NCI-H524 (cell line): ENCODE data around the gene LRRC8D.

Experiments
- DNase-seq, 2 experiments: peaks; one replicate each; lab custom pipeline; 2025; lab: John Stamatoyannopoulos, UW

Gene LRRC8D

DNA sequence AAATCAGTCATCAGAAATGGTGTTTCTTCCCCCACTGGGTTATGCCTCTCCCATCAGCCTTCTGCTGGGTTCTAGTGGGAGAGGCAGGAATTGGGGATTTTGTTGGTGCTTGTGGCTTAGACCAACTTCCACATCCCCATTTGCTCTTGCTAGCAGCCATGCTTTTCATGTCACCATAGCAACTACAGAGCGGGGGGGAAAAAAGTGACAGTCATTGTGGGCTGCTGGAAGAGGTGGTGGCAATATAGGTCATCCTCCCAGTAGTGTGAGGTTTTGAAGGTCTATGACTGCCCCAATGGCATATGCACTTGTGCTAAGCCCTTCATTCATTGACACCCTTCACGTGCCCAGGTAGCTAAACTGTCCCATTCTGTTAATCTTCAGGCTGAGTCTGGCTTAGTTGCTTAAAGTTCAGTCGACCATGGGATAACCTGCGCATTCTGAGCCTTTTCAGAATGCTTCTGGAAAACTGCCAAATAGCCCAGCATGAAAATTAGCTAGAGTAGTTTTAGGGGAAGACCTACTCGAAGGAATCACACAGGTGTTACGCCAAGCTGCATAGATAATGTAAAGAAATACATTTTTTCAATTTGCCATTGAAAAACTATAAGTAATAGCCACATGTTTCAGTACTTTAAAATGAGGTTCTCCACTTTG, 120.4 kb downstream of the LRRC8D start:
- peak in 1 of 2 experiments; percentile 17 for DNase-seq

DNA sequence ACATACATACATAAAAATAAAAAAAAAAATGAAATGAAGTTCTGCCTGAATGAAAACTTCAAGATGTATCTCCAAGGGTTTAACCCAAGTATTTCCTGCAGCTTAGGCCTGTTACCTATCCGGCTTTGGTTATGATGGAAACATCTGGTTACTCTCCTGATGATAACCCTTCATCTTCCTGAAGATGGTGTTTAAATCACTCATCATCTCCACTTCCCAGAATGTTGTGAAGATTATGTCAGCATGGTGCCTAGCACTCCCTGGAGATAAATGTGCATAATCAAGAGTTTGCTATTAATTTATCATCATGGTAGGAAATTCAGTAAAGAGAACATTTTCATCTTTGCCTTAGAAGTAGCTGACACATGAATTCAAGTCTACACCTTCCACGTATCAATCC, 121.2 kb downstream of the LRRC8D start:
- DNase-seq, result peak in 1 of 2 experiments; percentile 24

DNA sequence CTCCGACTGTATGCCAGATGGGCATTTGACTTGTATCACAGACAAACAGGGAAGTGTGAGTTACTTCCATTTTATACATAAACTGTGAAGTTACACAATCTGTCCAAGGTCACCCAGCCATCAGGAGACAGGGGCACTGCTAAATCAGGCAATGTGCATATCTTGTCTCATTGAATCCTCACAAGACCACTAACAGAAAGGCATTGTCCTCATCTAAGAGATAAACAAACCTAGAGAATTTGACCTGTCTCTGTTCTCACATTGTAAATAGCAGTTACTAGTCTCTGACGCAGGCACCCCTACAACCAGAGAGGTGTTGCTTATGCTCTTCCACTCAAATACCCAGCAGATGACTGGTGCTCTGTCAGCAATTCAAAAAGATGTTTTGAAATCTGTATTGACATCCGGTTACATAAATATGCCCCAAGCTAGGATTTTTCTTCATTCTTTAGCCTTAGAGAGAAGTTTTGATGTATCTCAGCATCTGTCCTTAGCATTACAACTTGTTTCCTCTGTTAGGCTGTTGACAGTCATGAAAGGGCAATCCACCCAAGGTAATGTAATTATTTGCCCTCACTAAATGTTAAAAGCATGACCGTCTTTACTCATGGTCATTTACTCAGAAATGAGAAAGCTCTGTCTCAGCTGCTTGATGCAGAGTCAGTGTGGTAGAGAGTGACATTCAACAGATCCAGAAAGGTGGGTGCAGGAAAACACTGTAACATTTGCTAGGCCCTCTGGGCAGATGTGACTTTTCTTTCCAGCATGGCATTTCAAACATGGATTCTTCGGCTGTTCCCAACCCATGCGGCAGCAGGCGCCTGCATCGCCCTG, 122.2 kb downstream of the LRRC8D start:
- DNase-seq, result no peak

DNA sequence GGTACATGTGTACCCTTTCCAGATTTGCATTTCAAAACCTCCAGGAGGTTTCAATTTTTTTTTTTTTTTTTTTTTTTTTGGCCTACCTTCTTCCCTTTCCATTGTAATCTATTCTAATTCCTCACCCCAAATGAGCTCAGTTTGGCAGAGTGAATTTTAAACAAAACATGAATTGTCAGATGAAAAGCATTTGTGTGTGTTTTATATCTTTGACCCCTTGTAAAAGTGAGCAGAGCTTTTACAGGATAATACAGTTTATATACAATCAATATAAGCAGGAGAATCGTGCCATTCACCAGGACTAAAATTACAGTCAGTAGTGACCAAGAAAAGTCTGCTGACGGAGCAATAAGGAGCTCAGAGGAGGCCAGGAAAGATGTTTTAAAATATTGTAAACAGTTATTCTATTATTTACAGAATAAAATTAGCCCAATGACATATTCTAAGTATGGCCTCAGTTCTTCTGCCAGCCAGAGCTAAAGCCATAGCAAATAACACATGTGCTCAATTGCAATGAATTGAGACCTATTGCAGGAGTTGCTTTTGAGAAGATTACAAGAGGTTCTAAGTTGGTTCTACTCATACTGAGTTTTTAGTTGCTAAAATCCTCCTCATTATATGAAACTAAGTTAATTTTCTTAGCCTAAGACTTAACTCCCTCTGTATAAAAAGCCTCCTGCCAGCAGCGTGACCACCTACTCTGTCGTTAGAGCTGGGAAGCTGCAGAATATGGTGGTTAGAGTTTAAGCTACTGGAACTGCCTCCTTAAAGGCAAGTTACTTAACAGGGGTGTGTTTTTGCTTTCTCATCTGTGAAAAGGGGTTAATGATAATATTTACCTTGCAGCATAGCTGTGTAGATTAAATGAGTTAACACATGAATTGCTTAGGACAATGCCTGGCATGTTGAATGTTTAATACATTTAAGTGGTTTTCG, 123.3 kb downstream of the LRRC8D start:
- DNase-seq, result no peak

DNA sequence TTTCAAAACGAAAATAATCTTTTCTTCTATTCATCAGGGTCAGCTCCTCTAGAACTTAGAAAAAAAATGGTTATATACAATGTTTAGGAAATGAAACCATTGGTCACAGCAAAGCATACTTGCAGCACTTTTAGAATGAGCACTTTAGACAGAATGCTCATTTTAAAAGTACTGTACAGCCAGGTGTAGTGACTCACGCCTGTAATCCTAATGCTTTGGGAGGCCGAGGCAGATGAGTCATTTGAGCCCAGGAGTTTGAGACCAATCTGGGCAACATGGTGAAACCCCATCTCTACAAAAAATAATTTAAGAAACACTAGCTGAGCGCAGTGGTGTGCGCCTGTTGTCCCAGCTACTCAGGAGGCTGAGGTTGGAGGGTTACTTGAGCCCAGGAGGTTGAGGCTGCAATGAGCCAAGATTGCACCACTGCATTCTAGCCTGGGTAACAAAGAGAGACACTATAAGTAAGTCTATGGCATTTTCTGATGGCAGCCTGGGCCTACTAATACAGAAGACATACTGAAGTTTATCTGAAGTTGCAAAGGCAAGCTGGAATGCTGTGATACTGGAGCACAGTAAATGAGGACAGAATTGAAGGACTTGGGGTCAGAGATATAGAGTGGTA, 125.1 kb downstream of the LRRC8D start:
- DNase-seq, result no peak

DNA sequence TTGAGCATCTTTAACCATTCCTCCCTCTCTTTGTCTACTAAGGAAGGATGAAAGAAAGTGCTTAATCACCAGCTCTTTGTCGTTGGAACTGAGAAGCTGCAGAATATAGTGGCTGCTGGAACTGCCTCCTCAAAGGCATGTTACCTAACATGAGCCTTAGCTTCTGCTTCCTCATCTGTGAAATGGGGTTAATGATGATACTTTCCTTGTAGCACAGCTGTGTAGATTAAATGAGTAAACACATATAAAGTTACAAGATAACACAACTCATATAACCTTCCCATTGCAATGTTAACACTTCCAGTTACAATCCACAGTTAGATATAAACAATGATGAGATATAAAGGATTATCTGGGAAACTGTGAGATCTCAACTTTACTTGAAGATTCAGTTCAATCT, 125.7 kb downstream of the LRRC8D start:
- no peak for DNase-seq

DNA sequence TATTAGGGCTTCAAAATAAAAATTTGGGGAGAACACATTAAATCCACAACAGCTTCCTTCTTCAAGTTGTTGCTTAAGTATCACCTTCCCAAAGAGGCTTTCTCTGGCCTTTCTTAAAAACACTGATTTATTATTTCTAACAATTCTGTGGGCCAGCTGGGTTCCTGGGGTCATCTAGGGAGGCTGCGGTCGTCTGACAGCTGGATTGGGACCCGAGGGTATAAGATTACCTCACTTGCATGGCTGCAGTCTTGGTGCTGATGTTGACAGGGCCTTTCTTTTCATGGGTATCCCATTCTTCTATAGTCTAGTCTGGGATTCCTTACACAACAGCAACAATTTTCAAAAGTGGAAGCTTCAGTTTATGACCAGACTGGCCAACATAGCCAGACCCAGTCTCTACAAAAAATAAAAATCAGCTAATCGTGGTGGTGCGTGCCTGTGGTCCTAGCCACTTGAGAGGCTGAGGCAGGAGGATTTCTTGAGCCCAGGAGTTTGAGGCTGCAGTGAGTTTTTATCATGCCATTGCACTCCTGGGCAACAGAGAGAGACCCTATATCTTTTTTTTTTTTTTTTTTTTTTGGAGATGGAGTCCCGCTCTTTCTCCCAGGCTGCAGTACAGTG, 128.0 kb downstream of the LRRC8D start:
- DNase-seq, result no peak

DNA sequence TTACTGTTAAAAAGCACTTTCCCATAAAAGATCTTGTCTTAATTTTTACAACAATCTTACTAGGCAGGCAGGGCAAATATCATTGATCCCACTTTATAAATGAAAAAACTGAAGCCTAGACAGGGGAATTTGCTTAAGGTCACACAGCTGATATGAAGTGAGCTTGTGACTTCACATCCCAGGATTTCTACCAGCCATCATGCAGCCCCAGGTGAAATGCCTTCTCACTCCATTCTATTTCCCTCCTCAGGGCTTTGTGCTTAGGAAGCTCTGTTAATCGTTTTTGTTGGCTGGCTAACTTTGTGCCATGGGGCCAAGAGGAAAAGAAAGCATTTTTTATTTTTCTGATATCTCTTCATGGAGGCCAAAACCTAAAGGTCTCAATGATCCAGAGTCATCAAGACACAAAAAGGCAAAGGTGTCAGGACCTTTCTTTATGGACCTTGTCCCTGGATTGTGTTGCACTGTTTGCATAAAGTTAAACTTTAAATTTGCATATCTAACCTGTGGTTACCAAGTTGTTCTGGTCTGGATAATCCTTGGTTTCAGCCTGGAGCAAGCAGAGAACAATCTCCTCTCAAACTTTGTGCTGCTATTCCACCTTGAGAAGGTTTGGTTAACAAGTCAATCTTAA, 129.3 kb downstream of the LRRC8D start:
- no peak for DNase-seq

DNA sequence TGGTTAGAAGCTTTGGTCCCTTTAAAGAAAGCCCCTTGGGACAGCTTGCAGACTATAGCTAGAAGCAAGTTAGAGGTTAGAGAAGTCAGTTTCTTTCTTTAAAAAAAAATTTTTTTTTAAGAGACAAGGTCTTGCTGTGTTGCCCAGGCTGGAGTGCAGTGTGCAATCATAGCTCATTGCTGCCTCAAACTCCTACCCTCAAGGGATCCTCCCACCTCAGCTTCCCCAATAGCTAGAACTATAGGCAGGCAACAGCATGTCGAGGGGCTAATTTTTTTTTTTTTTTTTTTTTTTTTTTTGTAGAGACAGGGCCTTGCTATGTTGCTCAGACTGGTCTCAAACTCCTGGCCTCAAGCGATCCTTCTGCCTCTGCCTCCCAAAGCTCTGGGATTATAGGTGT, 129.9 kb downstream of the LRRC8D start:
- DNase-seq, result no peak

DNA sequence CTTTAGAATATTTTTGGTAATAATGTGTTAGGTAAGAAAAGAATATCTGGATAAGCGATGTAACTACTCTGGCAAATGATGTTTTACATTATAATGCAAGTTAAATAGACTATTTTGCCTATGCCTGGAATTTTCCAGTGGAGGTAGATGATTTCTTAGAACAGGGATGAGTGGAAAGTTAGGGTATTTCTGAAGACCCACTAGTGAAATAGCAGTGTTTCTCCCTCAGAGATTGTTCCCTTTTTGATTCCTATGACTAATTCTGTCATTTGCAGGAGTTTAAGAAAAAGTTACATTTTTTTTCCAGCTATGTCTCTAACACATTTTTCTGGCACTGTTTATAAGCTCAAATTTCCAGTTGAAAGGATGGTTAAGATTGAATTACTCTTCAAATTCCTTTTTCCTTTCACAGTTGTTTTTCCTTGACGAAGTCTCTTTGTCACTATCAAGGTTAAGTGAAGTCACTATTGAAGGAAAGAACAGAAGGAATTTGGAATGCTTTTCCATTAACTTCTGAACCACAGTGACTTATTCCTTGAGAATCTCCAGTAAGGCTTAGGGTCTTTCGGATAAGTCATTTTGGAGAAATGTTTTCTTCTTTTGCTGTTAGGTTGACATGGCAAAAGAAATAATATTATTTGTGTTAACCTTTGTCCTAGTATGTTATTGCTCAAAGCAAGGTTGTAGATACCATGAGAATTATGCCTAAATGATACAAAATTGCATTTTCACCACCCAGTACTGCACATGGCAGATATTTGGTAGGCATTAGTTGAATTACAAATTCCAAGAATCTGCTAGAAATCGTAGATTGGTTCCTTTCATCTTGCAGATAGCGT, 131.2 kb downstream of the LRRC8D start:
- DNase-seq, result no peak

DNA sequence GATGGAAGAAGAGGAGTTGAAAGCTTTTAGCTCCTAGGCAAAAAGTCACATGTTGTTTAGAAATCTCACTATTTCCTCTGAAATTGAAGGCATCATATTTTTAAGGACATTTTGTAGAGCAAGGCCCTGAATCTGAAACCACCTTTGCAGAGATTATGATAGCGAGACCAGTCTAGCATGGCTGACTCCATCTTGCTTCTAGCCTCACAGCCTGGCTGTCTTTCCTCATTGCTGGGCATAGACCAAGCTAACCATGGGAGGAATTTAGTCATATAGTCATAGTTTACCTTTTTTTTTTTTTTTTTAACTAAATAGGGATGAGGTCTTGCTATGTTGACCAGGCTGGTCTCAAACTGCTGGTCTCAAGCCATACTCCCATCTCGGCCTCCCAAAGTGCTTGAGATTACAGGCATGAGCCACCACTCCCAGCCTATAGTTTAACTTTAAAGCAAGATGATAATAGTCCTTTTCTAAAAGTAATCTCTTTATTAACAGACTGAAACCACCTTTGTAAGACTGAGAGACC, 131.8 kb downstream of the LRRC8D start:
- DNase-seq, result no peak

DNA sequence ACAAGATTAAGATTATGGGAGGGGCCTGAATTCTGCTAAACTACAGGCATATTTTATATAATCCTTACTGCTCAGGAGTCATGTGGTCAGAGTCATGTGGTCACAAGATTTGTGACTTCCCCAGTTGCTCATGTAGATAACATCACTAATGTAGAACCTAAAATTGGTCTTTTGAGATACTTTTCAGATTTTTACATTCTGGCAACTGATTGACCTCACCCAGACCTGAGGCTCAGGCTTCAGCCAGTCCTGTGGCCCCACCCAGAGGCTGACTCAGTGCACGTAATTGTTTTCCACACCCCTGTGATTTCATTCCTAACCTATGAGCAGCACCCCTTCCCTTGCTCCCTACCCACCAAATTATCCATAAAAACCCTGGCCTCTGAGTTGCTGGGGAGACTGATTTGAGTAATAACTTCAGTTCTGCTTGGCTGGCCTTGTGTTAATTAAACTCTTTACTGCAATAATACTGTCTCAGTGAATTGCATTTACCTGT, 132.3 kb downstream of the LRRC8D start:
- DNase-seq, result no peak

DNA sequence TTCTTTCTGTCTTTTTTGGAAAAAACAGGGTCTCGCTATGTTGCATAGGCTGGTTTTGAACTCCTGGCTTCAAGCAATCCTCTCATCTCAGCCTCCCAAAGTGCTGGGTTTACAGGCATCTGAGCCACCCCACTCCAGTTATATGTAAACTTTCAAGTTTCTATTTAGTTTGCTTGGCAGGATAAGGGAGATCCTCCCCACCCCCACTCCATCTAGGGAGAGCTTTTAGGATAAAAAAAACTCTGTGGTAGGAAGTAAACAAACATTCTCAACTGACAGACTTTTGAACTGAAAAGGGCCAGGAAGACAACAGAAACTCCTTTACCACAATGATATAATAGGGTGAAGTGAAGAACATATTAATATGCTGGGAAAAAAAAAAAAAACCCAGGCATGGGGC, 133.1 kb downstream of the LRRC8D start:
- no peak for DNase-seq

DNA sequence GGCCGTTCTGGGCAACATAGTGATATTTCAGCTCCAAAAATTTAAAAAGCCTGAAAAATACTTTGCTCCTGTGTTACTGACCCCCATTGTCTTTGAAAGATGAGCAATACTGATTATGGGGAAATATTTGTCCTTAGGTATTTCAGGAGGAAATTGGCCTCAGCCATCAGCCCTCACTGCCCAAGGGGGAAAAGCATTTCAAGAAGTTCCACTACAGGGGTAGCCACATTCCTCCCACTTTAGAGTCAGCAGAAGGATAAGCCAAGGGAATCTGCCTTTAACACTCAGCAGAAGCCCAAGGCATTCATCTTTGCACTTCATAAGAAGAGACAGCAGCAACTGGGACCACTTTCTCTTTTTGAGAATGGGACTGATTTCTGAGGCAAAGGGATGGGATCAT, 133.6 kb downstream of the LRRC8D start:
- DNase-seq, result no peak

DNA sequence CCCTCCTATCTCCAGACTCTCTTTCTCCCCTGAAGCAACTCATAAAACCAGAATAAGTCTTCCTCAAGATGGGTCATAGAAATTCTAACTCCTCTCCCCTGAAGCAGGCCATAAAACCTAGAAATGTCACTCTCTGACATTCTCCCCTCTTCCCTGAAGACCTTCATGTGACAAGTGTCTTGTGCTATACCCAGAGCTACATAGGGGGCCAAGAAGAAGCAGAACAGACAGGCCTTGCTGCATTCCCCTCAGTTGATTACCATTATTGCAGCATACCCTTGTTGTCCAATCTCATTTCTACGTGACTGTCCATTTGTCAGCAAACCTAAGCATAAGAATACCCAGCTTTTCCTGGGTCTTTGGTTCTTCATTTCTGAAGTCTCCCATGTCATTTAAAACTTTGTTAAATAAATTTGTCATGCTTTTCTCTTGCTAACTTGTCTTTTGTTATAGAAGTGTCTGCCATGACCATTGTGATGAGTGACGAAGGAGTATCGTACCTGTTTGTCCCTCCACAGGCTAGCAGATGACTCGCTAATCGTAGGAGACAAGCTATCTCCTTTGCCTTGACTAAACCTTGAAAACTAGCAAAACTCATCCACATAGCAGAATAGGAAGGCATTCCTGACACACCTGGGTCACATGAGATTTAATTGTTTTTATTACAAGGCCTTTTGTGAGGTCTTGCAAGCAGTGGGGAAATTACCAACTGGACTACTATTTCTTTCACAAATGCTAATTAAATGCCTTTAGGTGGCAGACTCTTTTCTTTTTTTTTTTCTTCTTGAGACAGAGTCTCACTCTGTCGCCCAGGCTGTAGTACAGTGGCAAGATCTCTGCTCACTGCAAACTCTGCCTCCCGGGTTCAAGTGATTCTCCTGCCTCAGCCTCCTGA, 134.7 kb downstream of the LRRC8D start:
- DNase-seq, result no peak

DNA sequence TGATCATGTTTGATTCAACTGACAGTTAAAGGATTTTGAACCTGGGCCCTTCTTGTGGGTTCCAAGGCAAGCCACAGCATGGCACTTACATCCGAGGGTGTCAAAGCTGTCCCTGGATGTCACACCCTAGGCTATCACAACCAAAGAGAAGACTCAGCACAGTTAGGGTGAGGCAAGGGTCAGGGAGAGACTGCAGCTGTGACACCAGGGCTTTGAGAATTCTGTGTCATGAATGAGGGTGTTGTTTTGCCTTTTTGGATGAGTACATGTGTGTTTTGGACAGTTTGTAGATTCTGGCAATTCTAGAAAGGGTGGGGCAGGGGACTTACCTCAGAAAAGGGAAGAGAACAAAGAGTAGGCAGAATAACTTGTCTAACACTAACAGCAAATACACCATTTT, 136.3 kb downstream of the LRRC8D start:
- no peak for DNase-seq

DNA sequence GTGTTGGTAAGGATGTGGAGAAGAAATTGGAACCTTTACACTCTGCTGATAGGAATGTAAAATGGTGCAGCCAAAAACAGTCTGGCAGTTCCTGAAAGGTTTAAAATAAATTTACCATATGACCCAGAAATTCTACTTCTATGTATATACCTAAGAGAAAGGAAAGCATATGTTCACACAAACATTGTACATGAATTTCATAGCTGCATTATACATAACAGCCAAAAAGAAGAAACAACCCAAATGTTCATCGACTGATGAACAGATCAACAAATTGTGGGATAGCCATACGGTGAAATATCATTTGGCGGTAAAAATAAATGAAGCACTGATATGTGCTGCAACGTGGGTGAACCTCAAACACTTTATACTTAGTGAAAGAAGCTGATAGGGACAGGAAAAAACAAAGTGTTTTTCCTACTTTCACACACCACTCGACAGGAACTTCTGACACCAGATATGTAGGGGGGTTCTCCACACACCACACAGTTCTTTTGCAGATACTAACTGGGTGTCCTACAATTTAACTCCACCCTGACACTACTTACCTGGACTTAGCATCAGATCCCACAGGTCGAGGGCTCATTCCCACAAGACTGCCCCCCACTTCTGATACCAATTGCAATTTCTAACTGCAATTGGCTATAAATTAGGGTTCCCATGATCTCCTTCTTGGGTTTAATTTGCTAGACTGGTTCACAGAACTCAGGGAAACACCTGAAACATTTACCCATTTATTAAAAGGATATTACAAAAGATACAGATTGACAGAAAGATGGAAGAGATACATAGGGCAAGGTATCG, 138.2 kb downstream of the LRRC8D start:
- no peak for DNase-seq

DNA sequence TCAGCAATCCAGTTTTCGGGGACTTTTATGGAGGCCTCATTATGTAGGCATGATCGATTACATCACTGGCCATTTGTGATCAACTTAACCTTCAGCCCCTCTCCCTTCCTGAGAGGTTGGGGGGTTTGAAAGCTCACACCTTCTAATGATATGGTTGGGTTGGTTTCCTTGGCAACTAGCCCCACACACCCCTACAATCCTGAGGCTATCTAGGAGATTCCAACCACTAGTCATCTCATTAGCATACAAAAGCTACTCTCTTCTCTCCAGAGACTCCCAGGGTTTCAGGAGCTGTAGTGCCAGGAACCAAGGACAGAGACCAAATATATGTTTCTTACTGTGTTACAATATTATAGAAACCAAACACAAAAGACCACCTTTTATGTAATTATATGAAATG, 138.9 kb downstream of the LRRC8D start:
- DNase-seq, result no peak
